HEK293 (cell line): ENCODE data around the gene DIP2B.

ENCODE experiments used
- CTCF ChIP-seq: fragments of 450-650 bp; formaldehyde crosslinking; IDR thresholded peaks from 2 replicates; pipeline ENCODE4 v1.5.1; 2016; ENCODE audit warnings: missing biosample characterization, missing genetic modification characterization
- KLF16 ChIP-seq: fragments of 450-650 bp; formaldehyde crosslinking; IDR thresholded peaks from 2 replicates; pipeline ENCODE4 v1.5.1; 2017; ENCODE audit warnings: missing biosample characterization, missing genetic modification characterization
- PATZ1 ChIP-seq: fragments of 450-650 bp; formaldehyde crosslinking; IDR thresholded peaks from 2 replicates; pipeline ENCODE4 v1.5.1; 2016; ENCODE audit warnings: missing biosample characterization, missing genetic modification characterization
- SCRT2 ChIP-seq: fragments of 450-650 bp; formaldehyde crosslinking; IDR thresholded peaks from 2 replicates; pipeline ENCODE4 v1.5.1; 2016; ENCODE audit warnings: missing biosample characterization, missing genetic modification characterization

GRCh38 chr12:50628394-50628793 is 123.6 kb downstream of the DIP2B start:
- TF ChIP-seq CTCF (tag by site-specific recombination) (no peak), PATZ1 (tag by site-specific recombination) (no peak), SCRT2 (no peak), KLF16 (tag by site-specific recombination) (no peak)
